ENCODE data around the gene CERS6. TPM values are rescaled to one million over a fixed set of nuclear protein-coding genes. Genes with fewer than 3 reads are reported as not detected.
"Not testable (repeated sequence)": the region's sequence is repeated elsewhere in the genome, so short reads cannot be mapped to it uniquely, and the experiment has no call there.

Gene CERS6
- total RNA-seq, 8 experiments from 2014 or later = 18.2 to 59.9 (median 39.7) TPM

DNA sequence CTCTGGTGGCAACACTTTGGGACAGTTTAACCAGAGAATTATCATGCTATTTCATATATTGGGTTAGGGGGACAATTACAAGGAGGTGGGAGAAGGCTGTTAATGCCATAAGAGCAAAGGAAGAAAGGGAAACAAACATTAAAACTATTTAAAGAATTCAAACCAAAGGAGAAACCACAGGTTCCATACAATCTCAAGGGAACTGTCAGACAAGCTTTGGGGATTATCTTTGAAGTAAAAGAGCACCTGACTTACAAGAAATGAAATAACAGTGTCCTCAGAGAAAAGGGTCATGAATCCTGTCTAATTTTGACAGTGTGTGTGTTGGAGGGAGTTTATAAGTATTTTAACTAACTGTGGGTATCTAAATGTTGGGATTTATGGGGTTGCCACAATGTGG is 44.4 kb downstream of the CERS6 start:
- no peak for ATAC-seq (replicated peaks in 6 of 8)
- Histone ChIP-seq H3K27ac (no peak overlapping the region), H3K4me3 (no peak overlapping the region), H3K4me1 (replicated peaks in 1 of 2) (peaks cover 0 to 2% of the 10 kb centered on the region in 2 donors)
- in situ Hi-C loops (cut with MboI; ENCODE audit: low pct_unique_long_range_greater_than_20kb in 2 of 9, low sequenced_read_pairs in 9 of 9, unreplicated experiment in 9 of 9) = no loop called here

DNA sequence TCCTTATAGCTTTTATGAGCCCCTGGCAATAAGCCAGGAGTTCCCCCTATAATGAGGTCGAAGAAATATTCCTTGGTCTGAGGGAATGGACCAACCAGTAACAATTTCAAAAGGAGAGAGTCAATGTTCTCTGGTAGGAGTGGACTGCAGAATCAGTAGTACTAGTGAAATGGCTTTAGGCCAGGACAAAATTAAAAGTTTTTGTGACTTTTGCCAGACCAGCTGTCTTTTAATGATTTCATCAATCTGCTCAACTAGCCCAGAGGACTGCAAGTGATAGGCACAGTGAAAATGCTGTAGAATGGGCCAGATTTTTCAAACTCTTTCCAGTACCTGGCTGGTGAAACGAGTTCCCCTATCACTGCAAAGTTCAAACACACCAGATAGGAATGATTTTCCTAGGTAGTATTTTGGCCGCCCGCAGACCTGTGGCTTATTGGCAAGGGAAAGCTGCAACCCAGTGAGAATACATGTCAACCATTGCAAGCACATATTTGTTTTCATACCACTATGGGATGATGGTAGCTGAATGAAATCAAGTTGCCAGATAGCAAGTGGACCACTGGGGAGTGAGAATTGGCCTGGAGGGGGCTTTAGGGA is 45.5 kb downstream of the CERS6 start:
- WGBS, 10 experiments = 63 to 100% (median 94%) methylated on average over 1 to 4 of the region's 4 CpGs; no CpG with 5 or more reads in 2 of the 10 experiments
- H3K4me3 ChIP-seq = no peak overlapping the region
- no peak overlapping the region for H3K27ac ChIP-seq
- no peak for ATAC-seq (replicated peaks in 6 of 8)
- peaks cover 0 to 5% of the 10 kb centered on the region in 2 donors for H3K4me1 ChIP-seq (replicated peaks in 1 of 2)
- in situ Hi-C loops (cut with MboI; ENCODE audit: low pct_unique_long_range_greater_than_20kb in 2 of 9, low sequenced_read_pairs in 9 of 9, unreplicated experiment in 9 of 9) = no loop called here

- WGBS, 10 experiments = 80 to 100% (median 100%) methylated on average over 1 of the region's 2 CpGs; no CpG with 5 or more reads in 4 of the 10 experiments
- ATAC-seq (replicated peaks in 6 of 8); H3K4me3 ChIP-seq; H3K4me1 ChIP-seq (replicated peaks in 1 of 2); H3K27ac ChIP-seq; in situ Hi-C loops (cut with MboI; ENCODE audit: low pct_unique_long_range_greater_than_20kb in 2 of 9, low sequenced_read_pairs in 9 of 9, unreplicated experiment in 9 of 9): not testable (repeated sequence)
These were observed 46.8 kb downstream of the CERS6 start for GRCh38 chr2:168502852-168503251.

- Histone ChIP-seq H3K4me3 (no peak overlapping the region), H3K27ac (no peak overlapping the region), H3K4me1 (replicated peaks in 1 of 2) (peaks cover 4 to 5% of the 10 kb centered on the region in 2 donors)
- in situ Hi-C loops (cut with MboI; ENCODE audit: low pct_unique_long_range_greater_than_20kb in 2 of 9, low sequenced_read_pairs in 9 of 9, unreplicated experiment in 9 of 9) = no loop called here
- ATAC-seq (replicated peaks in 6 of 8) = no peak
- WGBS, 10 experiments = 89 to 100% (median 100%) methylated on average over 1 to 3 of the region's 3 CpGs; no CpG with 5 or more reads in 2 of the 10 experiments
These were observed 47.8 kb downstream of the CERS6 start for GRCh38 chr2:168503901-168504300.

DNA sequence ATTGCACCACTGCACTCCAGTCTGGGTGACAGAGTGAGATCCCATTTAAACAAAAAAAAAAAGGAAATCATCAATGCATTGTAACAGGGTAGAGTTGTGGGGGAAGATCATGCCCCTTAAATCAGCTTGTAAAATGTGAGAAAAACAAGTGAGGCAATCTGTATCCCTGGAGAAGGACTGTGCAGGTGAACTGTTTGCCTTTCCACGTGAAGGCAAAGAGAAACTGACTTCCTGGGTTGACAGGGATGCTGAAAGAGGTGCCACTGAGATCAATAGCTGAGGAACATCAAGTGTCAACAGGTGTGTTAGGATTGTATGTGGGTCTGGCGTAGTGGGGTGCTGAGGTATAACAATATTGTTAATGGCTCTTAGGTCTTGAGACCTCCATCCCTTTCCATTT is 48.3 kb downstream of the CERS6 start:
- in situ Hi-C loops (cut with MboI; ENCODE audit: low pct_unique_long_range_greater_than_20kb in 2 of 9, low sequenced_read_pairs in 9 of 9, unreplicated experiment in 9 of 9) = no loop called here
- Histone ChIP-seq H3K27ac (no peak overlapping the region), H3K4me3 (no peak overlapping the region), H3K4me1 (replicated peaks in 1 of 2) (peaks cover 4 to 5% of the 10 kb centered on the region in 2 donors)
- ATAC-seq (replicated peaks in 6 of 8) = no peak
- 80 to 100% (median 100%) methylated on average over 1 of the region's 2 CpGs; no CpG with 5 or more reads in 7 of the 10 experiments for WGBS, 10 experiments

DNA sequence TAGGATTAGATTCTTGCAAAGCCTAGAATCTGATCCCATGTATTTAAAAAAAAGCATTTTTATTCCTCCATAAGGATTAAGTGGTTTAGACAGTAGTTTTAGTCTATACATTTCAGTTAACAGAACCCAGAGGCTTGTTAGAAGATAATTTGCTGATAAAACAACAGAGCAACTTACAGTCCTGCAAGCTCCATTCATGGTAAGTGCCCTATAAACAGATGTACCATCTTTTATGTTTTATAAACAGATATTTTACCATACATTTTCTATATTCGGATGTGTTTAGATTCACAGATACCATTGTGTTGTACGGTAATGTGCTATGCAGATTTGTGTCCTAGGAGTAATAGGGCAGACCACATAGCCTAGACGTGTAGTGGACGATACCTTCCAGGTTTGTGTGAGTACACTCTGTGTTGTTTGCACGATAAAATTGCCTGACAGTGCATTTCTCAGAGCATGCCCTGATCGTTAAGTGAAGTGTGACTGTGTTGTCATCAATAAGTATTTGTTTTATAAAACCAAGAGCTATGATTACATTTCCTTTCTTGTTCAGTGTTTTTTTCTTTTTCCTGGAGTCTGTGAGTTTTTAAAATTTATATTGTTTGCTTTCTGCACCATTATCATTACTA is 54.2 kb downstream of the CERS6 start:
- ATAC-seq (replicated peaks in 6 of 8) = no peak
- 81 to 100% (median 92%) methylated on average over 2 to 6 of the region's 6 CpGs; no CpG with 5 or more reads in 2 of the 10 experiments for WGBS, 10 experiments
- no peak overlapping the region for H3K4me3 ChIP-seq
- peaks cover 4% of the 10 kb centered on the region in 2 donors for H3K4me1 ChIP-seq (replicated peaks in 1 of 2)
- H3K27ac ChIP-seq = no peak overlapping the region
- in situ Hi-C loops (cut with MboI; ENCODE audit: low pct_unique_long_range_greater_than_20kb in 2 of 9, low sequenced_read_pairs in 9 of 9, unreplicated experiment in 9 of 9) = no loop called here

GRCh38 chr2:168514692-168515091 is 58.6 kb downstream of the CERS6 start:
- WGBS, 10 experiments = 80 to 100% (median 100%) methylated on average over 1 of the region's 1 CpG; no CpG with 5 or more reads in 1 of the 10 experiments
- ATAC-seq (replicated peaks in 6 of 8) = no peak
- in situ Hi-C loops (cut with MboI; ENCODE audit: low pct_unique_long_range_greater_than_20kb in 2 of 9, low sequenced_read_pairs in 9 of 9, unreplicated experiment in 9 of 9) = no loop called here
- no peak overlapping the region for H3K27ac ChIP-seq
- no peak overlapping the region for H3K4me3 ChIP-seq
- H3K4me1 ChIP-seq (replicated peaks in 1 of 2) = peaks cover 6 to 16% of the 10 kb centered on the region in 2 donors

DNA sequence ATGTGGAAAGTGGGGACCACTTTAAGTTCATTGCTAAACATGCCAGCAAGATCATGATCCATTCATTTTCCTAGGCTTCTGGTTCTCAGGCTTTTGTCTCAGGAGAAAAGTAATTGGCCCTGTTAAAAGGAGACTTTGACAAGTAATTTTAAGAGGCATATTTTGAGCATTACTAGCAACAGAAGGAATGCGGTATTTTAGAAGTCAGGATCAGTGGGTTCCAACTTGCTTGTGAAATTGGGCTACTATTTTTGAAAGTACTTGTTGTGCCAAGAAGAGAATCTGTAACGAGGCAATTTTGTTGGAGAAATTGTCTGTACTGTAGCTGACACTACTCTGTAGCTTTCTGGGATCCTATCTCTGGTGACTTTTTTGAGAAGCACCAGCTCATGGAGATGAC is 59.4 kb downstream of the CERS6 start:
- 14 to 100% (median 65%) methylated on average over 1 to 2 of the region's 2 CpGs; no CpG with 5 or more reads in 2 of the 10 experiments for WGBS, 10 experiments
- no peak for ATAC-seq (replicated peaks in 6 of 8)
- no peak overlapping the region for H3K27ac ChIP-seq
- peaks cover 6 to 16% of the 10 kb centered on the region in 2 donors for H3K4me1 ChIP-seq (replicated peaks in 1 of 2)
- in situ Hi-C loops (cut with MboI; ENCODE audit: low pct_unique_long_range_greater_than_20kb in 2 of 9, low sequenced_read_pairs in 9 of 9, unreplicated experiment in 9 of 9) = no loop called here
- H3K4me3 ChIP-seq = no peak overlapping the region

- ATAC-seq (replicated peaks in 6 of 8) = no peak
- in situ Hi-C loops (cut with MboI; ENCODE audit: low pct_unique_long_range_greater_than_20kb in 2 of 9, low sequenced_read_pairs in 9 of 9, unreplicated experiment in 9 of 9) = no loop called here
- Histone ChIP-seq H3K4me1 (replicated peaks in 1 of 2) (peaks cover 6 to 28% of the 10 kb centered on the region in 2 donors), H3K27ac (peak overlapping the region; percentile 58 to 85), H3K4me3 (no peak overlapping the region)
- WGBS, 10 experiments = 47 to 94% (median 74%) methylated on average over 4 to 7 of the region's 7 CpGs
These were observed 61.7 kb downstream of the CERS6 start for GRCh38 chr2:168517816-168518215.

DNA sequence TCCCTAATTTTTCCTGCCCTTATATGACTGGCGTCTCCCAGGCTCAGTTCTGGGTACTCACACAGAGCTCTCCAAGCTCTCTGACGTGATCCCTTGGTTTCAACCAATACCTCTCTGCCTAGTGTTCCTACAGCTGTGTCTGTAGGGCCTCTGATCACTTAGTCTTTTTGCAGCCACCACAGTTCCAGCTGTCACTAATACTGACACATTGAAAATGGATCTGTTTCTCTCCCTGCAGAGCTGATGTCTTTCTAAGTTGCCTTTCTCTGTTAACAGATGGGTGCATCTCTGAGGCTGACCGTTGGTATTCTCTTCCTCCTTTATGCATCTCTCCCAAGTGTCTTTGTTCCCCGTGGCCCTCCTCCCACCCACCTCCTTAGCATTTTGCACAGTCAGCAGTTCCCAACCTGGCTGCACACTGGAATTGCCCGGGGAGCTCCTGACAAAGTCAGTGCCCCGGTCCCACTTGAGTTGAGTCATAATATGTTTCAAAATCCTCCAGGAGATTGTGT is 62.5 kb downstream of the CERS6 start:
- H3K4me3 ChIP-seq = peak overlapping the region in 4 of 5 donors; percentile 7 to 26 (median 18)
- ATAC-seq (replicated peaks in 6 of 8) = peak; percentile 65 to 99 (median 97)
- H3K27ac ChIP-seq = peak overlapping the region; percentile 58 to 85
- in situ Hi-C loops (cut with MboI; ENCODE audit: low pct_unique_long_range_greater_than_20kb in 2 of 9, low sequenced_read_pairs in 9 of 9, unreplicated experiment in 9 of 9) = no loop called here
- H3K4me1 ChIP-seq (replicated peaks in 1 of 2) = peaks cover 6 to 28% of the 10 kb centered on the region in 2 donors
- WGBS, 10 experiments = 0 to 71% (median 7%) methylated on average over 1 to 4 of the region's 6 CpGs; no CpG with 5 or more reads in 1 of the 10 experiments

- H3K27ac ChIP-seq = no peak overlapping the region
- peaks cover 6 to 28% of the 10 kb centered on the region in 2 donors for H3K4me1 ChIP-seq (replicated peaks in 1 of 2)
- ATAC-seq (replicated peaks in 6 of 8) = no peak
- in situ Hi-C loops (cut with MboI; ENCODE audit: low pct_unique_long_range_greater_than_20kb in 2 of 9, low sequenced_read_pairs in 9 of 9, unreplicated experiment in 9 of 9) = no loop called here
- 77 to 100% (median 95%) methylated on average over 2 to 5 of the region's 5 CpGs for WGBS, 10 experiments
- no peak overlapping the region for H3K4me3 ChIP-seq
These were observed 63.6 kb downstream of the CERS6 start for GRCh38 chr2:168519534-168520308.

- ATAC-seq (replicated peaks in 6 of 8) = peak in 5 of 8 experiments; percentile 14 to 78 (median 53)
- 16 to 81% (median 48%) methylated on average over 2 to 6 of the region's 6 CpGs; no CpG with 5 or more reads in 1 of the 10 experiments for WGBS, 10 experiments
- in situ Hi-C loops (cut with MboI; ENCODE audit: low pct_unique_long_range_greater_than_20kb in 2 of 9, low sequenced_read_pairs in 9 of 9, unreplicated experiment in 9 of 9) = no loop called here
- no peak overlapping the region for H3K27ac ChIP-seq
- H3K4me3 ChIP-seq = no peak overlapping the region
- peaks cover 6 to 28% of the 10 kb centered on the region in 2 donors for H3K4me1 ChIP-seq (replicated peaks in 1 of 2)
These were observed 65.1 kb downstream of the CERS6 start for GRCh38 chr2:168521053-168521741.
